Measurements from ENCODE around the gene CEBPA.
A peak's percentile ranks its signal among the peaks of the same experiment; 100 is the strongest.

CEBPA gene

DNA sequence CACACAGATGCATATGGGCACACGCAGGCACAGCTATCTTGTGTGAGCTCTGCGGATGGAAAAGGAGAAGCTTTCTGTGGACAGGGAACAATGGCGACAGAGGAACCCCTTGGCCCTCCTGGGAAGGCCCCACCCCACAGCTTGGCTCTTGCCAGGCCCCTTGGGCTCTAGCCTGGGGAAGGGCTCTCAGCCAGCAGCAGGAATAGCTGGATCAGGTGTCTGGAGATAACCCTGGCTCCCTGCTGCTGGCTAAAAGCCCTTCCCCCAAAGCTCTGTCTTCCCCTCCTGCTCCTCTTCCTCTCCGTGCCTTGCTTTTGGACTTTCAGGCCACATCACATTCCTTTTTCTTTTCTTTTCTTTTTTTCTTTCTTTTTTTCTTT is 24.3 kb downstream of the CEBPA start:
- no peak for DNase-seq (ENCODE audit: low read depth)
- TF ChIP-seq, protein P1, sequence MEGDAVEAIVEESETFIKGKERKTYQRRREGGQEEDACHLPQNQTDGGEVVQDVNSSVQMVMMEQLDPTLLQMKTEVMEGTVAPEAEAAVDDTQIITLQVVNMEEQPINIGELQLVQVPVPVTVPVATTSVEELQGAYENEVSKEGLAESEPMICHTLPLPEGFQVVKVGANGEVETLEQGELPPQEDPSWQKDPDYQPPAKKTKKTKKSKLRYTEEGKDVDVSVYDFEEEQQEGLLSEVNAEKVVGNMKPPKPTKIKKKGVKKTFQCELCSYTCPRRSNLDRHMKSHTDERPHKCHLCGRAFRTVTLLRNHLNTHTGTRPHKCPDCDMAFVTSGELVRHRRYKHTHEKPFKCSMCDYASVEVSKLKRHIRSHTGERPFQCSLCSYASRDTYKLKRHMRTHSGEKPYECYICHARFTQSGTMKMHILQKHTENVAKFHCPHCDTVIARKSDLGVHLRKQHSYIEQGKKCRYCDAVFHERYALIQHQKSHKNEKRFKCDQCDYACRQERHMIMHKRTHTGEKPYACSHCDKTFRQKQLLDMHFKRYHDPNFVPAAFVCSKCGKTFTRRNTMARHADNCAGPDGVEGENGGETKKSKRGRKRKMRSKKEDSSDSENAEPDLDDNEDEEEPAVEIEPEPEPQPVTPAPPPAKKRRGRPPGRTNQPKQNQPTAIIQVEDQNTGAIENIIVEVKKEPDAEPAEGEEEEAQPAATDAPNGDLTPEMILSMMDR (conservative IDR thresholded peaks at IDR 0.05; ENCODE audit: control insufficient read depth, insufficient read depth, low read depth, low read length) = no peak
- H3K4me3 ChIP-seq (ENCODE audit: control insufficient read depth, low read depth, low read length) = no peak overlapping the region

DNA sequence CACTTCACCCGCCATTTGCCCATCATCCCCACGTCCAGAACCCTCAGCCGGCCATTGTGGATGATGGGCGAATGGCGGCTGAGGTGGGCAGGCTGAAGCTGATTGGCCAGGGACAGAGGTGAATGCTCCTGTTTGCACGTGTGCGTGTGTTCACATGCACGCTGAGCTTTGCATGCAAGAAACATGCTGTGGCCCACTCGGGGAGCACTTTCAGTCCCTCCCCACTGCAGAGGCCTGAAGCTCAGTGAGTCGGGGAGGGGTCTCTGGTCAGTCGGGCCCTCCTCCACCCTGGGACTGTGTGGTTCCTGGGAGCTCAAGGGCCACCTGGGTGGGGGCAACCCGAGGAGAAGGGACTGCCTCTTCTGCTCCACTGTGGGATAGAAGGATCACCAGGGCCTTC is 24.9 kb downstream of the CEBPA start:
- no peak overlapping the region for H3K4me3 ChIP-seq (ENCODE audit: control insufficient read depth, low read depth, low read length)
- DNase-seq (ENCODE audit: low read depth) = no peak
- TF ChIP-seq, protein P1 (conservative IDR thresholded peaks at IDR 0.05; ENCODE audit: control insufficient read depth, insufficient read depth, low read depth, low read length) = no peak

DNA sequence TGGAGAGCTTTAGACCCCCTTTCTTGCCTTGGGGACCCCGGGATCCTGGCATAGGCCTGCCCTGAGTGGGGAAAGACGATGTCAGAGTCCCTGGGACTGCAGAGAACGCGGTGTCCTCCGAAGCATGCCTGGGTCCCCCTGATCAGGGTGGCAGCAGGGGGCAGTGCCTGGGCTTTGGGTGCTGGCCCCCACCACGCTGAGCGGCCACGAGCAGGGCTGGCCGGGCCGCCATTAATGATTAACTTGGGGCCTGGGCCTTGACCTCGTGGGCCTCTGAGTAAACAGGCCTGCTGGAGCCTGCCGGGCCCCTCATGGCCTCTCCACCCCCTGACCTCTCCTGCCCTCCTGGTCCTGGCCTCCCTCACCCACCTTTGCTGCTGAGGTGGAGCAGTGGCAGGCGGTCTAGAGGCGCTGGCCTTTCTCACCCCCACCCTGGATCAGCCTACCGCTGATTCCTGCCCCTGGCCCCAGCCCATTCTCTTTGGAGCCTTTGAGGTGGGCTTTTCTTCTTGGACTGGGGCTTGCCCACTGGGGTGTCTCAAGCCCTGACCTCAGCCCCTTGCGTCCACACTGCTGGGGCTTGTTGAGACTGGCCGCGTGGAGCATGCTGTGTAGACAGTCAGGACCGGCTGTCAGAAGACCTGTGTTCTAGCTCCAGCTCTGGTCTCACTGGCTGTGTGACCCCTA is 26.3 kb downstream of the CEBPA start:
- no peak for DNase-seq (ENCODE audit: low read depth)
- TF ChIP-seq, protein P1 (conservative IDR thresholded peaks at IDR 0.05; ENCODE audit: control insufficient read depth, insufficient read depth, low read depth, low read length) = no peak
- no peak overlapping the region for H3K4me3 ChIP-seq (ENCODE audit: control insufficient read depth, low read depth, low read length)

DNA sequence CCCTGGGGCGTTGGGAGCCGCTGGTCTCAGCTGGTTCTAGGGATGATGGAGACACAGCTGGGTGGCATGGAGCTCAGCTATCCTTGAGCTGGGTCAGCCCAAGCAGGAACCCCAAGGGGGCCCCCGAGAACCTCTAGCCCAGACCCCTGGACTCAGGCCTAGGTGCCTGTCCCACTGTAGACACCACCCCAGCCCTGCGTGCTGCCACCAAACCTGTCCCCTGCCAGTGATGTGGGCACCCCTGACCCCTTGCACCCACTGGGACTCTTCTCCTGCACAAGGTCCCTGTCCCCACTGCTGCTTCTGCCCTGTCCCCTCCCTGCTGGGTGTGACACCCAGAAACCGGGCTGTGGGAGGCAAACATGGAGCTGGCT is 26.8 kb downstream of the CEBPA start:
- no peak overlapping the region for H3K4me3 ChIP-seq (ENCODE audit: control insufficient read depth, low read depth, low read length)
- TF ChIP-seq, protein P1 (conservative IDR thresholded peaks at IDR 0.05; ENCODE audit: control insufficient read depth, insufficient read depth, low read depth, low read length) = no peak
- DNase-seq (ENCODE audit: low read depth) = no peak

DNA sequence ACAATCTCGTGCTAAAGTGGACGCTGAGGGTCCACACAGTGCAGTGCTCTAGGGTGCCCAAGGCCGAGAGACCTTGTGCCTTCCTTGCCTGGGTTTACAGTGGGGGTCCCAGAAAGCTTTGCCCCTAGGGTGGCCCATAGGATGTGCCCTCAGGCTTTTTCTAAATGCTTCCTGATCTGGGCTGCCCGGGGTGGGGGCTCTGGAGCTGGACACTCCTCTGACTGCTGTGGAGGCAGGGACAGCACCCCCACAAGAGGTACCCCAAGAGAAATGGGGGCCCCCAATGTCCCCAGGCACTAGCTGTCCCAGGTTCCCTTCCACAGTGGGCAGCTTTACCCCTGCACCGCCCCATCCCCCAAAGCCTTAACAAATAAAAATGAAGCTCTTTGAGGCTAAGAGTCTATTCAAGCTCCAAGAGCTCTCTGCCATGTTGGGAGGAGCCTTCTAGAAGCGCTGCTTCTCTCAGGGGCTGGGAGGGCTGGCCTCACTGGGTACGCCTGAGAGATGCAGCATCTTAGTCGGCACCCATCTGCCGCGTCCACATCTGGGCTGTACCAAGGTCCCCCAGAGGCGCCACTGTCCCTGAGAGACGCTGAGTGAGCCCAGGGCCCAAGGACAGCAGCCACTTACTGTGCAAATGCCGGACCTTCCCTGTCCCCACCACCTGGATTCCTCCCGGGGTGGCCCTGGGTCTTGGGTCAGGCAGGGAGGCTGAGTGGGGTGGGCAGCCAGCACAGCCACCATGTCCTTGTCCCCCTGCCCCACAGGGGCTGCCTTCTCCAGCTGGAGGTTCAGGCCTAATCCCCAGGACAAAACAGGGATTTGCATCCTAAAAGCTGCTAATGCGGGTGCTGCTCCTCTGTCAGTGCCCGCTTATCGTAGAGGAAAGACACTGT is 27.4 kb downstream of the CEBPA start:
- no peak for DNase-seq (ENCODE audit: low read depth)
- no peak overlapping the region for H3K4me3 ChIP-seq (ENCODE audit: control insufficient read depth, low read depth, low read length)
- TF ChIP-seq, protein P1 (conservative IDR thresholded peaks at IDR 0.05; ENCODE audit: control insufficient read depth, insufficient read depth, low read depth, low read length) = no peak

DNA sequence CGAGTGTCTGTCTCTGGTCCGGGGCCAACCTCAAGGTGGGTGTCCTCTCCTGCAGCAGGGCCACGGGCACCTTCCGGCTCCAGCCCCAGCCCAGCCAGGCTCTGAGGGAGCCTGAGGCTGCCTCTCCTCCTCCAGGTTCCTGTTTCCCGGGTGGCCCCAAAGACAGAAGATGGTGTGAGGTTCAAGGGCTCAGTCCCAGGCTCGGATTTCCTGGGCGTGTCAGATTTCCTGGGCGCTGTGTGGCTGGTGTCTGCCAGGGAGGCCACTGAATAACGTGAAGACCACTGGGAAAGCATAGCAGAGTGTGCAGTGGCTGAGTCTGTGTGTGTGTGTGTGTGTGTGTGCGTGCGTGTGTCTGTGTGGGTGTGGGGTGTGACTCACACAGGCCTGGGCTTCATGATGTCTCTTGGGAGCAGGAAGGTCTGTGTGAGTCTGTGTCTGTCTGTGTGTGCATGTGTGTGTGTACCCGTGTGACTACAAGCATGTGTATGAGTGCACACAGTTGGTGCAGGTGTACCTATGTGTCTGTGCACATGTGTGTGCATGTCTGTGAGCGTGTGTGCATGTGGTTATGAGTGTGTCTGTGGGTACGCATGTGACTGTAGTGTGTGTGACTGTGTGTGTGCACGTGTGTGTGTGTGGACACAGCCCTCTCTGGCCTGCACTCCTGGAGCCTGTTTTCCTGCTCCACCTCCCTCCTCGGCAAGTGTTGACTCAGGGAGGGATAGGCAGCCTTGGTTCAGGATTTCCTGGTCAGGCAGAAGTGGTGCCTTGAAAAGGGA is 28.3 kb downstream of the CEBPA start:
- DNase-seq (ENCODE audit: low read depth) = peak; percentile 95
- no peak overlapping the region for H3K4me3 ChIP-seq (ENCODE audit: control insufficient read depth, low read depth, low read length)
- TF ChIP-seq, protein P1 (conservative IDR thresholded peaks at IDR 0.05; ENCODE audit: control insufficient read depth, insufficient read depth, low read depth, low read length) = no peak

Measured in fibroblast of mammary gland (primary cell).